Kidney (tissue), 14 donors: ENCODE data around the gene SAMD7. TPM values are rescaled to one million over a fixed set of nuclear protein-coding genes. Genes with fewer than 3 reads are reported as not detected.

Source experiments
- DNase-seq, 5 donors: peaks; one replicate each; pipeline ENCODE4 v3.0.0-alpha.2; 2013 to 2020
- FAIRE-seq: peaks from 2 replicates; lab custom pipeline; 2012; peaks lifted over from hg19 to GRCh38; lab: Jason Lieb, UNC
- H3K27ac ChIP-seq, 2 donors: one replicate each; pipeline ENCODE4 v1.7.0; 2013; ENCODE audit warnings: low read depth in 2 of 2, low read length in 2 of 2, inconsistent platforms in 1 of 2
- H3K27me3 ChIP-seq: one replicate; pipeline ENCODE4 v1.7.1; 2013; ENCODE audit warnings: low read length, inconsistent platforms; ENCODE audit not compliant: control insufficient read depth, insufficient read depth
- H3K36me3 ChIP-seq, 3 donors: one replicate each; pipeline versions ENCODE4 v1.7.0 to v1.7.1; 2013; ENCODE audit warnings: low read length in 3 of 3, control low read depth in 1 of 3, inconsistent platforms in 1 of 3; ENCODE audit not compliant: insufficient read depth in 3 of 3, control insufficient read depth in 2 of 3
- H3K4me1 ChIP-seq, 3 donors: one replicate each; pipeline versions ENCODE4 v1.7.0 to v1.7.1; 2013; ENCODE audit warnings: low read length in 3 of 3, inconsistent platforms in 1 of 3, low read depth in 1 of 3; ENCODE audit not compliant: control insufficient read depth in 2 of 3, insufficient read depth in 2 of 3
- H3K4me3 ChIP-seq, 3 donors: one replicate each; pipeline versions ENCODE4 v1.7.0 to v1.8.1; 2013; ENCODE audit warnings: low read length in 3 of 3, control low read depth in 1 of 3, inconsistent platforms in 1 of 3
- H3K9ac ChIP-seq, 3 donors: one replicate each; pipeline versions ENCODE4 v1.7.0 to v1.7.1; 2013; ENCODE audit warnings: low read length in 3 of 3, control low read depth in 1 of 3, inconsistent platforms in 1 of 3
- H3K9me3 ChIP-seq, 3 donors: one replicate each; pipeline versions ENCODE4 v1.7.0 to v1.7.1; 2013; ENCODE audit warnings: low read length in 3 of 3, control low read depth in 1 of 3, inconsistent platforms in 1 of 3; ENCODE audit not compliant: control insufficient read depth in 2 of 3, insufficient read depth in 1 of 3
- intact Hi-C: fragments of 100-400 bp; cut with DNase I; formaldehyde crosslinking; loops from one replicate; pipeline ENCODE4 v1.11.1; 2022
- polyA plus RNA-seq: library from polyadenylated mRNA; stranded (reverse); fragments of 350-450 nt; fragmentation: Illumina TruSeq; extraction: RNeasy Lipid Tissue Mini Kit (QIAGEN cat#74804); gene quantifications from one replicate; pipeline ENCODE4 v1.2.3, GENCODE V29; 2014; ENCODE audit warnings: low read depth, low replicate concordance; ENCODE audit not compliant: insufficient read depth
- total RNA-seq: library from RNA; stranded (reverse); fragmentation: NEBNext Ultra II Directional; extraction: Animal tissue kit (Norgen Biotek cat#: 25700); gene quantifications from one replicate; pipeline ENCODE4 v1.2.1, GENCODE V29; 2021
- TF ChIP-seq, protein P1 (sequence below): IDR thresholded peaks from 3 replicates; pipeline ENCODE4 v1.5.1; 2012; ENCODE audit warnings: mild to moderate bottlenecking, moderate library complexity, borderline replicate concordance; ENCODE audit not compliant: insufficient read depth; ENCODE audit errors: extremely low read depth
- donor health status: control.
- donor health status: control.
- donor health status: control.
- donor health status: control.
- donor health status: control.
- donor health status: DM: yes; HTN: yes; CAD: no.
- donor health status: Normal renal cell carcinoma (clear cell type).

SAMD7 gene
- total and polyA plus RNA-seq, 2 donors from 2014 or later = not detected

- DNase-seq (no peak), FAIRE-seq (no peak)
- Histone ChIP-seq H3K36me3 (no peaks in the 10 kb centered on the region), H3K9ac (no peak overlapping the region), H3K27ac (no peak overlapping the region), H3K27me3 (no peaks in the 10 kb centered on the region), H3K4me1 (no peaks in the 10 kb centered on the region), H3K4me3 (no peak overlapping the region), H3K9me3 (no peaks in the 10 kb centered on the region)
- TF ChIP-seq, protein P1, sequence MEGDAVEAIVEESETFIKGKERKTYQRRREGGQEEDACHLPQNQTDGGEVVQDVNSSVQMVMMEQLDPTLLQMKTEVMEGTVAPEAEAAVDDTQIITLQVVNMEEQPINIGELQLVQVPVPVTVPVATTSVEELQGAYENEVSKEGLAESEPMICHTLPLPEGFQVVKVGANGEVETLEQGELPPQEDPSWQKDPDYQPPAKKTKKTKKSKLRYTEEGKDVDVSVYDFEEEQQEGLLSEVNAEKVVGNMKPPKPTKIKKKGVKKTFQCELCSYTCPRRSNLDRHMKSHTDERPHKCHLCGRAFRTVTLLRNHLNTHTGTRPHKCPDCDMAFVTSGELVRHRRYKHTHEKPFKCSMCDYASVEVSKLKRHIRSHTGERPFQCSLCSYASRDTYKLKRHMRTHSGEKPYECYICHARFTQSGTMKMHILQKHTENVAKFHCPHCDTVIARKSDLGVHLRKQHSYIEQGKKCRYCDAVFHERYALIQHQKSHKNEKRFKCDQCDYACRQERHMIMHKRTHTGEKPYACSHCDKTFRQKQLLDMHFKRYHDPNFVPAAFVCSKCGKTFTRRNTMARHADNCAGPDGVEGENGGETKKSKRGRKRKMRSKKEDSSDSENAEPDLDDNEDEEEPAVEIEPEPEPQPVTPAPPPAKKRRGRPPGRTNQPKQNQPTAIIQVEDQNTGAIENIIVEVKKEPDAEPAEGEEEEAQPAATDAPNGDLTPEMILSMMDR = no peak
- intact Hi-C loops = no loop called here
These were observed 40.7 kb downstream of the SAMD7 start for GRCh38 chr3:169952045-169952444.

- H3K27me3 ChIP-seq = no peaks in the 10 kb centered on the region
- H3K36me3 ChIP-seq = no peaks in the 10 kb centered on the region
- FAIRE-seq (no peak), DNase-seq (no peak)
- no peak overlapping the region for H3K9ac ChIP-seq
- TF ChIP-seq, protein P1 = no peak
- no peak overlapping the region for H3K4me3 ChIP-seq
- intact Hi-C loops = no loop called here
- H3K4me1 ChIP-seq = no peaks in the 10 kb centered on the region
- H3K27ac ChIP-seq = no peak overlapping the region
- no peaks in the 10 kb centered on the region for H3K9me3 ChIP-seq
These were observed 42.2 kb downstream of the SAMD7 start for GRCh38 chr3:169953462-169954141.

DNA sequence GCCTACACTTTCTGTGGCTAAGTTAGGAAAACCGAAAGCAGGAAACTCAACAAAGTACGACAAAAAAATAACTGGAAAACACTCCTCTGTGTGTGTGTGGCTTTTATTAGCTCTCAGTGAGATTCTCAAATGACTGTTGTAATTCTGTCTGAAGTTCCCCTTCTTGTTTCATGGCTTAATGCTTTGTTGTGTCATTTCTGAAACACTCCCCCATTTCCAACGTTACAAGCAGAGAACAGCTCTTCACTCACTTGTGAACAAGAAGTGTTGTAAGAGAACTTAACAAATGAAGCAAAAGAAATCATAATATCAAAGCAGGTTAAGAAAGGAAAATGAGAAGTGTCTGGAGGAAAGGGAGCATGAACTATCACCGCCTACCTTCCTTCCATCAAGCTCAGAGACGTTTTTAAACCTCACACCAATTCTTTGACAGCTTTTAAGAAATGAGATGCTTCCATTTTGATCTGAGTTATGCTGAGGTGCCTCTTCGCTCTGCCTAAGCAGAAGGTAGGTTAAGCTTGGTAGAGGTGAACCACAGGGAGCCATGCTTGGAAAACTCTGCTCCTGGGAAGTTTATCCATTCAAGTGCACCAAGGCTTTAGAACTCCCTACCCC is 42.9 kb downstream of the SAMD7 start:
- no peak for FAIRE-seq
- Histone ChIP-seq H3K9me3 (no peaks in the 10 kb centered on the region), H3K36me3 (no peaks in the 10 kb centered on the region), H3K27ac (no peak overlapping the region), H3K27me3 (no peaks in the 10 kb centered on the region), H3K4me3 (no peak overlapping the region), H3K9ac (no peak overlapping the region), H3K4me1 (no peaks in the 10 kb centered on the region)
- intact Hi-C loops = no loop called here
- TF ChIP-seq, protein P1 = no peak
- DNase-seq = peak in 2 of 5 donors; percentile 42 to 54
